Measurements from ENCODE around the gene SFI1.

DNA sequence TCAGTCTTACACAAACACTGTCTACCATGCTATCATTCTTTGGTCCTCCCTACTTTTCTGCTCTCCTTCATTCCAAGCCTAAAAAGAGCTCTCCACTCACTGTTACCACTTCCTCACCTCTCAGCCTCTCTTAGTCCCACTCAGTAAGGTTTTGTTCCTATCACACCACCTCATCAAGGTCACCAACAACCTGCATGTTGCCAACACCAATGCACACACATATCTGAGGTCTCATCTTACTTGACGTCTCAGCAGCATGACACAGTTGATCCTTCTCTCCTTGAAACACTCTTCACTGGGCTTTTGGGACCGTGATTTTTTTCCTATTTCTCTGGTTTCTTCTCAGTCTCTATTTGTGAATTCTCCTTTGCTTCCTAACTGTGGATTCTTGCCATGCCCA is 157.6 kb downstream of the SFI1 start:
- TF ChIP-seq, protein P1, sequence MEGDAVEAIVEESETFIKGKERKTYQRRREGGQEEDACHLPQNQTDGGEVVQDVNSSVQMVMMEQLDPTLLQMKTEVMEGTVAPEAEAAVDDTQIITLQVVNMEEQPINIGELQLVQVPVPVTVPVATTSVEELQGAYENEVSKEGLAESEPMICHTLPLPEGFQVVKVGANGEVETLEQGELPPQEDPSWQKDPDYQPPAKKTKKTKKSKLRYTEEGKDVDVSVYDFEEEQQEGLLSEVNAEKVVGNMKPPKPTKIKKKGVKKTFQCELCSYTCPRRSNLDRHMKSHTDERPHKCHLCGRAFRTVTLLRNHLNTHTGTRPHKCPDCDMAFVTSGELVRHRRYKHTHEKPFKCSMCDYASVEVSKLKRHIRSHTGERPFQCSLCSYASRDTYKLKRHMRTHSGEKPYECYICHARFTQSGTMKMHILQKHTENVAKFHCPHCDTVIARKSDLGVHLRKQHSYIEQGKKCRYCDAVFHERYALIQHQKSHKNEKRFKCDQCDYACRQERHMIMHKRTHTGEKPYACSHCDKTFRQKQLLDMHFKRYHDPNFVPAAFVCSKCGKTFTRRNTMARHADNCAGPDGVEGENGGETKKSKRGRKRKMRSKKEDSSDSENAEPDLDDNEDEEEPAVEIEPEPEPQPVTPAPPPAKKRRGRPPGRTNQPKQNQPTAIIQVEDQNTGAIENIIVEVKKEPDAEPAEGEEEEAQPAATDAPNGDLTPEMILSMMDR (IDR thresholded peaks at IDR 0.05) = no peak
- no peak for TF ChIP-seq POLR2A (IDR thresholded peaks at IDR 0.05)
- TF ChIP-seq POLR2AphosphoS5 (IDR thresholded peaks at IDR 0.05) = no peak

All from transverse colon (tissue), 4 donors.